Measurements from ENCODE around the gene CCDC186. TPM values are rescaled to one million over a fixed set of nuclear protein-coding genes. Genes with fewer than 3 reads are reported as not detected.

Gene CCDC186
- total RNA-seq, 1 experiment from 2014 or later, result 20.9 TPM

DNA sequence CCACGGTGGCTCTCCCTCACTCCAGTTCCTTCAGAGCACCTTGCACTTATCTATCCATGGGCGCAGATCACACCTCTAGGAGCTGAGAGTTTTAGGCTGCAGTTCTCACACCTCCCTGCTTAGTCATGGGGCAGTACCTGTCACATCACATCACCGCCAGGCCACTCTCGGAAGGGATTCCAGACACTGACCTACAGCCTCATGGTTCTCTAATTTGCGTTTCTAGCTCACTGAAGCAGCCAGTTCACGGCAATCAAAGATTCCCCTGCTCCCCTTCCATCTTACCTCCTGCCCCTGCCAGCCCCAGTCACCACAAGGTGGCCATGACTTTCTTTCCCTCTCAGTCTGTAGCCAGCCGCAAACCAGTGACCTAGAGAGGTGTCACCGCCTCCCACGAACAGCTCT, 96.2 kb downstream of the CCDC186 start:
- no peak overlapping the region for H3K4me3 Mint-ChIP-seq (ENCODE audit: unreplicated experiment)
- H3K27me3 Mint-ChIP-seq (ENCODE audit: insufficient read depth, unreplicated experiment), result no peaks in the 10 kb centered on the region
- no peaks in the 10 kb centered on the region for H3K36me3 Mint-ChIP-seq (ENCODE audit: insufficient read depth, unreplicated experiment)
- intact Hi-C loops (cut with micrococcal nuclease), result no loop called here
- no peak for DNase-seq (ENCODE audit: unreplicated experiment)
- BruUV-seq (replicated peaks), result no TSS peak
- POLR2A ChIA-PET, result no interaction called here
- no peak overlapping the region for H3K27ac Mint-ChIP-seq (ENCODE audit: low read depth, unreplicated experiment)
- H3K4me1 Mint-ChIP-seq (ENCODE audit: insufficient read depth, unreplicated experiment), result peaks cover 4% of the 10 kb centered on the region
- H3K9me3 Mint-ChIP-seq (ENCODE audit: unreplicated experiment), result no peaks in the 10 kb centered on the region
- CTCF ChIA-PET, result no interaction called here
- TF ChIP-seq, protein P1, sequence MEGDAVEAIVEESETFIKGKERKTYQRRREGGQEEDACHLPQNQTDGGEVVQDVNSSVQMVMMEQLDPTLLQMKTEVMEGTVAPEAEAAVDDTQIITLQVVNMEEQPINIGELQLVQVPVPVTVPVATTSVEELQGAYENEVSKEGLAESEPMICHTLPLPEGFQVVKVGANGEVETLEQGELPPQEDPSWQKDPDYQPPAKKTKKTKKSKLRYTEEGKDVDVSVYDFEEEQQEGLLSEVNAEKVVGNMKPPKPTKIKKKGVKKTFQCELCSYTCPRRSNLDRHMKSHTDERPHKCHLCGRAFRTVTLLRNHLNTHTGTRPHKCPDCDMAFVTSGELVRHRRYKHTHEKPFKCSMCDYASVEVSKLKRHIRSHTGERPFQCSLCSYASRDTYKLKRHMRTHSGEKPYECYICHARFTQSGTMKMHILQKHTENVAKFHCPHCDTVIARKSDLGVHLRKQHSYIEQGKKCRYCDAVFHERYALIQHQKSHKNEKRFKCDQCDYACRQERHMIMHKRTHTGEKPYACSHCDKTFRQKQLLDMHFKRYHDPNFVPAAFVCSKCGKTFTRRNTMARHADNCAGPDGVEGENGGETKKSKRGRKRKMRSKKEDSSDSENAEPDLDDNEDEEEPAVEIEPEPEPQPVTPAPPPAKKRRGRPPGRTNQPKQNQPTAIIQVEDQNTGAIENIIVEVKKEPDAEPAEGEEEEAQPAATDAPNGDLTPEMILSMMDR (IDR thresholded peaks at IDR 0.05; ENCODE audit: unreplicated experiment), result no peak

DNA sequence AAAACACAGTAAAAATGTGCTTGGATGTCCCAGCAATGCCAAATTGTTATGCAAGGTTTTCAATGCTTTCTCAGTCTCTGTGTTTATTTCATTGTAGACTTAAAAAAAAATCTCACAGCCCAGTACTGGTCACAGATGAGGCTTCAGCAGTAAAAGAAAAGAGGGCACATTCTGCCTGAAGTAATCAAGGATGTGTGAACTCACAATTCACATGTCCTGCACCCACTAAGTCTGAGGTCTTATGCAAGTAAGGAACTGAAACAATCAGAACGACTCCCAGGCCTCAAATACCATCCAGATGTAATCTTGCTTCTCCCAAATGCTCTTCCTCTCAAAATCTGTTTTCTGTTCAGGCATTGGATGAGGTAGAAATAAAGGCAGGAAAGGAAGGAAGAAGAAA, 96.7 kb downstream of the CCDC186 start:
- no TSS peak for BruUV-seq (replicated peaks)
- Mint-ChIP-seq H3K9me3 (ENCODE audit: unreplicated experiment) (no peaks in the 10 kb centered on the region), H3K4me1 (ENCODE audit: insufficient read depth, unreplicated experiment) (peaks cover 4% of the 10 kb centered on the region), H3K36me3 (ENCODE audit: insufficient read depth, unreplicated experiment) (no peaks in the 10 kb centered on the region), H3K27me3 (ENCODE audit: insufficient read depth, unreplicated experiment) (no peaks in the 10 kb centered on the region), H3K27ac (ENCODE audit: low read depth, unreplicated experiment) (no peak overlapping the region), H3K4me3 (ENCODE audit: unreplicated experiment) (no peak overlapping the region)
- ChIA-PET POLR2A (no interaction called here), CTCF (no interaction called here)
- DNase-seq (ENCODE audit: unreplicated experiment), result no peak
- TF ChIP-seq, protein P1 (IDR thresholded peaks at IDR 0.05; ENCODE audit: unreplicated experiment), result no peak
- intact Hi-C loops (cut with micrococcal nuclease), result no loop called here

DNA sequence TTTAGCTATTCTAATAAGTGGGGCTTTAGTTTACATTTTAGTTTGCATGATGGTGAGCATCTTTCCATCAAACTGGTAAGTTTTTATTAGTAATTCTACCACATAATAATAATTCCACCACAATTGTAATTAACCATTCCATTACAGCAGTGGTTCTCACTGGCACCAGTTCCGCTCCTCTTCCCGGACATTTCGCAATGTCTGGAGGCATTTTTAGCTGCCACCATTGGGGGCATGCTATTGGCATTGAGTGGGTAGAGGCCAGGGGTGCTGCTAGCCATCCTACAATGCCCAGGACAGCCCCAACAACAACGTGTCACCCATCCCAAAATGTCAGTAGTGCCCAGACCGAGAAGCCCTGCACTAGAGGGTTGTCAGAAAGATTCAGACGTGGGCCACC, 98.9 kb downstream of the CCDC186 start:
- ChIA-PET CTCF (no interaction called here), POLR2A (interaction anchor here (0.7 kb wide), 1 partner anchor 79 kb away, joined by 3 read pairs; no protein-coding TSS in a partner anchor)
- H3K27me3 Mint-ChIP-seq (ENCODE audit: insufficient read depth, unreplicated experiment), result no peaks in the 10 kb centered on the region
- no peaks in the 10 kb centered on the region for H3K9me3 Mint-ChIP-seq (ENCODE audit: unreplicated experiment)
- intact Hi-C loops (cut with micrococcal nuclease), result no loop called here
- no TSS peak for BruUV-seq (replicated peaks)
- no peak for DNase-seq (ENCODE audit: unreplicated experiment)
- no peak overlapping the region for H3K4me3 Mint-ChIP-seq (ENCODE audit: unreplicated experiment)
- peaks cover 4% of the 10 kb centered on the region for H3K4me1 Mint-ChIP-seq (ENCODE audit: insufficient read depth, unreplicated experiment)
- no peaks in the 10 kb centered on the region for H3K36me3 Mint-ChIP-seq (ENCODE audit: insufficient read depth, unreplicated experiment)
- H3K27ac Mint-ChIP-seq (ENCODE audit: low read depth, unreplicated experiment), result no peak overlapping the region
- TF ChIP-seq, protein P1 (IDR thresholded peaks at IDR 0.05; ENCODE audit: unreplicated experiment), result no peak

DNA sequence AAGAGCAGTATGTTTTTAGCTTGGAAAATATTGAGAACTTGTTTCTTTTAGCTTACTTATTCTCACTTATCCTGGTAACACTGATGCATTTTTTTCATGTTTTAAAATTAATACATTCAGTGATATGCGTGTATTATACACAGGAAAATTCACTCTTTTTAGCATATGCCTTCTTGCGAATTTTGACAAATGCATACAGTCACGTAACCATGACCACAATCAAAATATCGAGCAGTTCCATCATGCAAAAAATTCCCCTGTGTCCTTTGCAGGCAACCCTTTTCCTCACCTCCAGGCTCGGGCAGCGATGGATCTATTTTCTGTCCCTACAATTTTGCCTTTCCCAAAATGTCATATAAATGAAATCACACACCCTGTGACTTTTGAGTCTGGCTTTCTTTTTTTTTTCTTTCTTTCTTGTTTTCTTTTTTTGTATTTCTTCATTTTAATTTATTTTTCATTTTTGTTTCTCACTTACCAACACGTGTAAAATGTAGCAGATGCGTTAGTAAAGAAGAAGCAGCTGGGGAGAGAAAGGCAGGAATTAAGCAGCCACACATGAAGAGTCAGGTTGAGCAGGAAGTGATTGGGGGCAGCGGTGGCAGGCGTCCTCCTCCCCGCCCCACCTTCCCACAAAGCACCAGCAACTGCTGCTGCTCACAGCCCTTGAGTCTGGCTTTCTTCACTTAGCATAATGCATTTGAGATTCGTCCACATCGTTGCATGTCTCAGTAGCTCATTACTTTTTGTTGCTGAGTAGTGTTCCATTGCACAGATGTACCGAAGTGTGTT, 100.4 kb downstream of the CCDC186 start:
- POLR2A ChIA-PET, result no interaction called here

More for the DNA sequence above, 100.4 kb downstream of the CCDC186 start:
- BruUV-seq (replicated peaks), result no TSS peak
- Mint-ChIP-seq H3K36me3 (ENCODE audit: insufficient read depth, unreplicated experiment) (no peaks in the 10 kb centered on the region), H3K4me3 (ENCODE audit: unreplicated experiment) (no peak overlapping the region), H3K9me3 (ENCODE audit: unreplicated experiment) (no peaks in the 10 kb centered on the region), H3K27me3 (ENCODE audit: insufficient read depth, unreplicated experiment) (no peaks in the 10 kb centered on the region), H3K4me1 (ENCODE audit: insufficient read depth, unreplicated experiment) (peaks cover 3% of the 10 kb centered on the region), H3K27ac (ENCODE audit: low read depth, unreplicated experiment) (no peak overlapping the region)
- intact Hi-C loops (cut with micrococcal nuclease), result no loop called here
- CTCF ChIA-PET, result interaction anchor here (0.6 to 0.8 kb wide), 3 partner anchors 37 to 215 kb away, joined by 3 read pairs; no protein-coding TSS in a partner anchor
- TF ChIP-seq, protein P1 (IDR thresholded peaks at IDR 0.05; ENCODE audit: unreplicated experiment), result no peak
- no peak for DNase-seq (ENCODE audit: unreplicated experiment)
